GM21381 (cell line): Measurements from ENCODE around the gene SOHLH1.

Experiments used
- ATAC-seq: cut with Tn5 transposase; IDR thresholded peaks from one replicate; pipeline ENCODE4 v1.9.1; 2021; ENCODE audit warnings: mild to moderate bottlenecking, moderate library complexity; ENCODE audit not compliant: unreplicated experiment

The SOHLH1 gene, protein sequence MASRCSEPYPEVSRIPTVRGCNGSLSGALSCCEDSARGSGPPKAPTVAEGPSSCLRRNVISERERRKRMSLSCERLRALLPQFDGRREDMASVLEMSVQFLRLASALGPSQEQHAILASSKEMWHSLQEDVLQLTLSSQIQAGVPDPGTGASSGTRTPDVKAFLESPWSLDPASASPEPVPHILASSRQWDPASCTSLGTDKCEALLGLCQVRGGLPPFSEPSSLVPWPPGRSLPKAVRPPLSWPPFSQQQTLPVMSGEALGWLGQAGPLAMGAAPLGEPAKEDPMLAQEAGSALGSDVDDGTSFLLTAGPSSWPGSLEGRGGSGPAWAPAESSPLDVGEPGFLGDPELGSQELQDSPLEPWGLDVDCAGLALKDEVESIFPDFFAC

DNA sequence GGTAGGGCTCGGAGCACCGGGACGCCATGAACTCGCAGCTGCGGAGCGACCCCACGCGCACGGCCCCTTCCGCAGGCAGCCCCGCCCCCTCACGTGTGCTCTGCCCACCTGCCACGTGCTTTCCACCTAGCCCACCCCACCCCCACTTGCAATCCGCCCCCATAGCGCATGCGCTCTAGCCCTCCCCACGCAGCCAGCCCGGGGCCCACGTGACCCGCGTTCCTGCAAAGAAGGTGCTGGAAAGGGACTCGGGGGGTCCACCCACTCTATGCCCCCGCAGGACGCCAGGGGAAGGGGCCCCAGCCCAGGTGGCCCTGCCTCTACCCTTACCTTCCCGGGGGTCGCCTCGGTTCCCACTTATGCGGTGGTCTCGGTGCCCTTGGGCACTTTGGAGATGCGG lies at the start of gene SOHLH1:
Gene SOHLH1 (minus strand): TSS at position 42 of the 400 bp plus-strand sequence. CDS start 14 bp downstream, at position 28.
- no peak for ATAC-seq

DNA sequence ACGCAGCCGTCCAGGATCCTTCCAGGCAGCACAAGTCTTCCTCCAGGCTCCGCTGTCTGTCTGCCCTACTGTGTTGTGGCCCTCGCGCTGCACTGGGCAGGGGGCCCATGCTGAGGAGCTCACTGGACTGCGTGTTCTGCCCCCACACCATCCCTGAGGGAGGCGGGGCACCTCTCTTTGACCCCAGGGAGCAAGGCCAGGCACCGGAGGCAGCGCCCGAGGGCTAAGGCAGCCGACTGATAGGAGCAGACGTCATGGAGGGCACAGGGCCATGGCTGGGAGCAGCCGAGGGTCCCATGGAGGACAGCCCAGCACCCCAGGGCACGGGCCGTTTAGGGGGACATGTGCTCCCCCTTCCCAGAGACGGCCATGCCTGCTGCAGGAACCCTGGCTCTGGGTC lies 49.4 kb upstream of the SOHLH1 start:
- ATAC-seq = no peak

DNA sequence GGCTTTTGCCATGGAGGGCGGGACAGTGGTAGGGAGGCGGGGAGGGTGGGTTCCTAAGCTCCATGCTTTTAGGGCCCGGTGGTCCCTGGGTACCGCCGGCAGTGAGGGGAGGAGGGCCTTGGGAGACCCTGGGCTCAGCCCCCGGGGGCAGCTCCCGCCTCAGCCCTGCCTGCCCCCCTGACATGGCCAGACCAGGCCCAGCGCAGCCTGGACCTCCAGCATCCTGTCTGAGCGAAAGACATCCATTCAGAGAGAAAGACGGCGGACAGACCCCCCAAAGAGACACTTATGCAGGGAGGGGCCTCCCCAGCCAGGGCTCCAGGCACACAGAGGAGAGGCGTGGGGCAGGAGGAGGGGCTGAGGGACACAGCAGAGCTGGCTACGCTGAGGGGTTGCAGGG lies 48.0 kb upstream of the SOHLH1 start:
- no peak for ATAC-seq

DNA sequence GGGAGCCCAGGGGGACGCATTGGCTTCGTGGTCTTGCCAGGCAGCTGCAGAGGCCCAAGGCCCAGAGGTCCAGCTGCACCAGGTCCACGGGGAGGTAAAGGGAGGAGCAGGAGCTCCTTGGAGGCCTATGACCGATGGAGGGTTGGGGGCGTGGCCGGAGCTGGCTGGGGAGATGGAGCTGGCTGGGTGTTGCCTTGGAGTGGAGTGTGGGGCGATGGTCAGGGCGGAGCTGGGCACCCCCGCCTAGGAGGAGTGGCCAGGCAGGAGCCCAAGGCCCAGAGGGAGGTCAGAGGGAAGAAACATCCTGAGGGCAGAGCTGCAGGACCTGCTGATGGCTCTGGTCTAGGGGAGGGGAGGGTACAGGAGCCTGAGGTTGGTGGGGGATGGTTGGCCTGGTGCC lies 47.3 kb upstream of the SOHLH1 start:
- ATAC-seq = no peak

DNA sequence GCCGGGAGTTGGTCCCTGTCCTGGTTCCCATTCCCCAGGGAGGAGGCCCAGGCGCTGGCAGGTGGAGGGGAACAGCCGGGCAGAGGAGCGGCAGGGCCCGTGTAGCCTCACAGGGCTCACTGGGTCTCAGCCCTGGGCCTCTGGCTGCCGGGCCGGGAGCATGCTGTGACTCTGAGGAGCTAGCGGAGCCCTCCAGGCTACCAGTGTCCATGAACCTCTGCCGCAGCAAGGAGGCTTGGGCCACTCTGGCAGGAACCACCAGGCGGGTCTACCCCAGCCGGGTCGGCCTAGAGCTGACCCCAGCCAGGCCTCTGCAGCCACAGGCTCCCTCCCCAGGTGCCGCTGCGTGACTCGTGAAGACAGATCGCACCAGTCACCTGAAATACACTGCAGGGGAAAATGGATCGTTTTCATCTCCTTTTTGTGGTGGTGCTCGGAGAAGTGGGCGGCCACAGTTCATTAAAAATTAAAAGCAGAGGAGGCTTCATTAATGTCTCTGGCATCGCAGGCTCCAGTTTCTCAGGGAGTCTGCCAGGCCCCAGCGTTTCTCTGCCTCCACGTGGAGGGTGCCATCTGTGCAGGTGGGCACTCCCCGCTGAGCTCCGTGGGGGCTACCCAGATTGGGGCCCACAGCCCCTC lies 46.5 kb upstream of the SOHLH1 start:
- ATAC-seq = no peak

DNA sequence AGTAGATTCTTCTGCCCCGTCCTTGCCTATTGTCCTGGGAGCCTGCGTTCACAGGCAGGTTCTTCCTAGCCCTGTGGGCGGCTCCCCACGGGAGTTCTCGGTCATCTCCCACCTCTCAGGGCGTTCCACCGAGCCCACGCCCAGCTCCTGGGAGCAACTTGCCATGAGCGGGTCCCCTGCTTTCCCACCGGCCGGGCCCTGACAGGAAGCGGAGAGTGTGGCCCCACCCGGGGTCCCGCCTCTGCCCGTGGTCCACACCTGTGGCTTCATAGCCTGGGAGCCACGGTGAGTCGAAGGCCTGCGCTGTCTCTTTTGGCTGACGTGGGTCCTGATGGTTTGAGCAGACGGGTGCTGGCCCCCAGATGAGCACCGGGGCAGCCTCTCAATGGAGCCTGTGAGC lies 45.9 kb upstream of the SOHLH1 start:
- no peak for ATAC-seq

DNA sequence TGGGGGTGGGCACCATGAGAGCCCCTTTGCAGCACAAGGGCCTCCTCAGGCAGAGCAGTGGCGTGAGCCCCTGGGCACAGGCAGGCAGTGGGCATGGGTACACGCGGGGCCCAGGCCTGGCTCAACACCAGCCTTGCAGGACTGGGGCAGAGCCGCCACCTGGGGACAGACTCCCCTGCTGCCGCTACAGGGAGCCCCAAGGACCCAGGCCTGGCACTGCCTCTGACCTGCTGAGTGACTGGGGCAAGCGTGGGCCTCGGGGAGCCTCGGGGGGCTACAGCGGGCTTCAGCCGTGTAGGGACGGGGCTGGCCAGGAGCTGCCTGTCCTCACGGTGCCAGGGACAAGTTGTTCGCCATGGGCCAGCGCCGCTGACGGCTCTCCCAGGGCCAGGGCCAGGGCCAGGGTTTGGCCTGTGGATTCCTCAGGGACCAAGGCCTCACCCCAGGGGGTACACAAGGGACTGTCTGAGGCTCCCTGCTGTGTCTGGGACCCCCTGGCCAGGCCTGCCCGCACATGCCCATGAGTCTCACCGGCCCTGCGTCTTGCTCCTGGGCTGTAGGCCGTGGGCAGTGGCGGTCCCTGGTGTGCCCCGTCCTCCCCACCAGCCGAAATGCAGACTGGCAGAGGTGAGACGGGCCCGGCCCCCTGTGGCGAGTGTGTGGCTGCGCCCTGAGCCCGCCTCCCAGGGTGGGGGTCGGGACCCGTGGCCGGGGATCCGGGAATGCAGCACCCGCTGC lies 45.2 kb upstream of the SOHLH1 start:
- ATAC-seq = no peak

DNA sequence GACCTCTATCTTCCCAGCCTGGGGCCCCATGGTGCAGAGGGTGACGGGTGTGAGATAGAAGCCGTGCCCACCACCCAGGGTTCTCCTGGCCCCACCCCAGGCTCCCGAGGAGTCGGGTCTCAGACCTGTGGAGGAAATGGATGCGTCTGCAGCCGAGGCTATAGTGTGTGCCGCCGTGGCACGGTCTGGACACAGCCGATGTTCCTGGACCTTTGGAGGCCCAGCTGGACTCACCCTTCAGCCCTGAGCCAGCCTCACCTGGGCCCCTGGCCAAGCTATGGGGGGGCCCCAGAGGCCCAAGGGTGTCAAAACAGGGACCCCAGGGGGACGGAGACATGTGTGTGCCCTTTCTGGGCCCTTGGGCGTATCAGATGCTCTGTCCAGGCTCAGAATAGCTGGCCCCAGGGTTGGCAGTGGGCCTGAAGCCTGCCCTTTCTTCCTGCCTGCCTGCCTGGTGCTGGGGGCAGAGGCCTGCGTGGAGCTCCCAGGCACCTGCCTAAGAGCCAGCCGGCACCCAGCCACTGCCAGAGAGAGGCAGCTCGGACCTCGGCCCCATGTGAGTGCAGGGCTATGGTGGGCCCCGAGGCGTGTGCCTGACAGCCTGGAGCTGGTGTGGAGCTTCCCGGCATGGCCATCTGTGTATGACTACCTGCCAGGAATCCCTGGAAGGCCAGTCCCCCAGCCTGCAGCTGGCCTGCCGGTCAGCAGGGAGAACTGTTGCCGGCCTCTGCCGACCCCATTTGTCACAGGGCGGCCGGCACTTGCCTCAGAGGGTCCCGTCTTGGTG lies 44.5 kb upstream of the SOHLH1 start:
- ATAC-seq = no peak

DNA sequence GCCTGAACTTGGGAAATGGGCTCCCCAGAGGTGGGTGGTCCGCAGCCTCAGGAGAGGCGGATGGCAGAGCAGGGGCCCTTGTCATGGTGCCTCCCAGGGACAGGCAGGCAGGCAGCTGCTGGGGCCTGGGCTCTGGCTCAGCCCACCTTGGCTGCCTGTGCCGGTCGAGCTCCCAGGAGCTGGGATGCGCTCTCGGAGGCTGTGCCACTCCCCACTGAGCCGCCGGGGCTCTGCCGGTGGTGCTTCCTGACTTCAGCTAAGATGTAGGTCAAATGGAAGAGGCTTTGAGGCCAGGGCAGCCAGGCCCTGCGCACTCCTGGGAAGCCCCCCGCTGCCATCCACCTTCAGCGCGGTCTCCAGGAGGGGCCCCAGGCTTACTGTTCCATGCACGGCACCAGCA lies 43.7 kb upstream of the SOHLH1 start:
- no peak for ATAC-seq

DNA sequence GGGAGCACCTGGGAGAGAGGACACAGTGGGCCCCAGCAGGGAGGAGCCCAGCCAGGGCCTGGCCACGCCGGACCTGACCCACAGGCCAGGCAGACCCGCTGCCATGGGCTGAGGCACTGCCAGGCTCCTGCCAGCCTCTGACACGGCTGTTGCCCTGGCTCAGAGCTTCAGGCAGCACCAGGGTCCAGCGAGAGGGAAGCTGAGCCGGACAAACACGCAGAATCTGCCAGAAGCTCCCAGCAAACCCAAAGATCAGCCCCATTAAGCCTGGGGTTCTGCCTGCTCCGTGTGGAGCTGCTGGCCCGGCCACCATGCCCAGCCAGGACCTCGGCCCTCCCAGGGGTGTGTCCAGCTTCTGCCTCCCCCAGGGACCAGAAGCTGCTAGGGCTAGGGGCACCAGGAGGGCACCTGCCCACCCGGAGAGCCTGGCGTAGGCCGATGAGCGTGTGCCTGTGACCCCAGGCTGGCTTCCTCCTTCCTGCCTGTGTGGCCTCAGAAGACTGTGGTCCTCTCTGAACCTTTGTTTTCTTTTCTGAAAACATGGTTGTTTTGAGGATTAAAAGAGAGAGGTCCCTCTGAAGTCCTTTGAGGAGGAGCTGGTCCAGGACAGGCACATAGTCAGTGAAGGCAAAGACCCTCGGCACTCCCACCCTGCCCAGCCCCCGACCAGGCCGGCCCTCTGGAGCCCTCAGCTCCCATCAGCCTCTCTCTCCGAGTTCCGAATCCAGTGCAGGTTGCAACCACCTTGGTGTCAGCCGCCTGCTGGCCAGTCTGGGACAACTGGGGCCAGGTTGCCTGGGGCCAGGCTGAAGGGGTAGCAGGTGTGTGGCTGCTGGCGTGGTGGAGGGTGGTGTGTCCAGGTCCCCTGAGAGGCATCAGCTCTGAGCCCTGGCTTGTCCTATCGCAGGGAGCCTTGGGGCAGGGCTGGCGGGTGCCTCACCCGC lies 42.3 kb upstream of the SOHLH1 start:
- ATAC-seq = no peak

DNA sequence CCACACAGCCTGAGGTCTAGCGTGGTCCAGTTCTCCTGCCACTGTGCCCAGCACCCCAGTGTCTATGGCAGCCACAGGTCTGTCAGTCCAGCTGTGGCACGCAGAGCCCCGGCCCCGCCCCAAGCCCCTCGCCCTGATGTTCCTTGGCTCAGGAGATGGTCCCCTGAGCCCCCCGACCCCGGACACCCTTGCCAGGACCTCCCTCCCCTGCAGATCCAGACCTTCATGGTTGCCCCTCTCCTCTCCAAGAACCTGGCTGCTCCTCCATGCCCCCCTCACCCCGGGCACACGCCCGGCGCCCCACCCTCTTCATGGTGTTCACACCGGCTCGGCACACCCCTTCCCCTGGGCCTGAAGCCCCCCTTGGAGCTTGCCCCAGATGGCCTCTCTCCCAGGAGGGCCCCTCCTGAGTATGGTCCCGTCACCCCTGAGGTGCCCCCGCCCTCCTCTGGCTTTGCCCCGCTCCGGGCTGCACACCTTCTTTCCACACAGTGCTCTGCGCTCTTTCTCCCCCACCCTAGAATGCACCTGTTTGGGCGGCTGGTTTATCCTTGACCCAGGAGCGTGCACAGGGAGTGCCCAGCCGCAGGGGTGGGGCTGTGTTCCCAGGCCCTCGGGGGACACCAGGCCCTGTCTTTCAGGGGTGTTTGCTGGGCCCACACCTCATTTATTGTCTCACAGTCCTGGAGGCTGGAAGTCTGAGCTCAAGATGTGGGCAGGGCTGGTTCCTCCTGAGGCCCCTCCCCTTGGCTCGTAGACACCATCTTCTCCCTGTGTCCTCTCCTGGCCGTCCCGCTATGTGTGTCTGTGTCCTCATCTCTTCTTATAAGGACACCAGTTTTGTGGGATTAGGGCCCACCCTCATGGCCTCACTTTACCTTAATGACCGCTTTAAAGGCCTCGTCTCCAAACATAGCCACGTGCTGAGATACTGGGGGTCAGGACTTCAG lies 40.3 kb upstream of the SOHLH1 start:
- ATAC-seq = no peak

DNA sequence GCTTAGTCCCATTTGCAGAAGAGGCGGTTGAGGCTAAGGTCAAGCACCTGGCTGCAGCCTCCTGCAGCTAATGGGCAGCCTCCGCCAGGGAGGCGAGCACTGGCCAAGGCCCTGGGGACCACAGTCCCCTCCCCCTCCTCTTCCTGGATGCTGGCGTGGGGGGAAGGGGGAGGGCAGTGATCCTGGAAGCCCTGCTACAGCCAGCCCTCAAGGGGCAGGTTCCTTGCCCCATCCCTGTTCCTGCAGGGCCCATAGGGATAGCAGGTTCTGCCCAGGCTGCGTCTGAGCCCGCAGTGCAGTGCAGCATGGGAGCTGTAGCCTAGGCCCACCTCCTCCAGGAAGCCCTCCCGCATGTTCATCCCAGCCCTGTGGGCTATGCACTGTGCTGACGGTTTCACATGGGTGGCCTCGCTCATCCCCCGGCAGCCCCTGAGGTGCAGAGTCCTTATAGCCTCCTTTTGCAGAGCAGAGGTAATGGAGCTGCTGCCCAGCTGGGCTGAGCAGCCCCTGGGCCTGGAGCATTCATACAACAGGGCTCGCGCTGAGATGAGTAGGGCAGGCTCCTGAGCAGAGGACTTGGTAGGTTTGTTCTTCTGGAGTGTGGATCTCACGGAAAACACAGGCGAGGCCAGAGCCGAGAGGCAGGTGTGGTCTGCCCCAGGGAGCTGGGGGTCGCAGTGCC lies 38.7 kb upstream of the SOHLH1 start:
- no peak for ATAC-seq

DNA sequence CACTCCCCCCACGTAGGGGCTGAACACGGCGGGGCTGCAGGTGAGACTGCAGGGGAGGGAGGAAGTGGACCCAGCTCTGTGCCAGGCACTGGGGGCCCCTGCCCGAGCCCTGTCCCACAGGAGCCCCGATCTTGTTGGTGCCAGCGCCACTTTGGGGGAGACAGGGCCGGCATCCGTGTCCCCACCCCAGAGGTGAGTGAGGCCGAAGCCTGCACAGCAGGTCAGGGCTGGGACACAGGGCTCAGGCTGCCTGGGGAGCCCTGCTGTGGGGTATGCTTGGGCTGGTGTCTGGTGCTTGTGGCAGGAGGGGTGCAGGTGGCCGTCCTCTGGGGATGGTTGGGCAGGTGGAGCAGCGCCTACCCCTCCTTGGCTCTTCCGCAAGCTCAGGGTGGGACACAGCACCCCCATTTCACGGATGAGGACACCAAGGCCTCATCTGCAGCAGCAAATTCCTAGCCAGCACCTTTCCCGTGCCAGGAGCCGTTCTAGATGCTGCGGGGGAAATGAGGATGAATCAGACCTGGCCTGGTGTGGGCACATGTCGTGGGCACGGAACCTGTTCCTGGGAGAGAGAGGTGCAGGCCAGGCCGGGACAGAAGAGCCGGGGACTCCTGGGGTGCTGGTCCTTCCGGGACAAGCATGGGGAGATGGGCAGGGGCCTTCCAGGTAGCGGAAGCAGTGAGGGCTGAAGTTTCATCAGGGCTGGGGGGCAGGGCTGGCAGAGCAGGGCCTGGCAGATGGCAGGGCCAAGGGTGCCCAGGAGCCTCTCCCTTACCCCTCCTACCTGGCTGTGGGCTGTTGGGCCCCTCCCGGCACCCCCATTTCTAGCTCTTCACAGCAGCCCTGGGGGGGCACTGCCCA lies 37.9 kb upstream of the SOHLH1 start:
- ATAC-seq = no peak

DNA sequence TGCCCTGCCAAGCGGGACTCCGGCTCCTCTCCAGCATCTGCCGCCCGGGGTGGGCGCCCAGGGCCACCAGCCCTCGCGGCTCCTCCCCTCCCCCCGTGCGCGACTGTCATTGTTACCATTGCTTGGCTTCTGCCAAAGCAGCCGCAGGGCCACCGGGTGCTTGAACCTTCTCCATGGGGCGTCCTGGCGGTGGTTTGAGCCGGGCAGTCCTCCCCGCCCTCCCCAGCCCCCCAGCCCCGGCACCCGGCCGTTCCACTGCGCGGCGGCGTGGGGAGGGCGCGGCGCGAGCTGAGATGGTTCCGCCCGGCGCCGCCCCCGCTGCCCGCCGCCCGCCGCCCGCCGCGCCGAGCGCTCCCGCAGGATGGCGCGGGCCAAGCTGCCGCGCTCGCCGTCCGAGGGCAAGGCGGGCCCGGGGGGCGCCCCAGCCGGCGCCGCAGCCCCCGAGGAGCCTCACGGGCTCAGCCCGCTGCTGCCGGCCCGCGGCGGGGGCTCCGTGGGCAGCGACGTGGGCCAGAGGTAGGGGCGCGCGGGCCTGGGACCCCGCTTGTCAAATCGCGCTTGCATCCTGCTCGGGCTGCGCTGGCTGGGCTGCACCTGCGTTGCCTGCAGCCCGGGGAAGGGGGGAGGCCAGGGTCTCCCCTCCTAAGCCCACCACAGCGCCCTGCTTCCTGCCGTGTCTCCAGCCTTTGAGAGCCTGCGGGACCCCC lies 37.1 kb upstream of the SOHLH1 start:
- no peak for ATAC-seq

DNA sequence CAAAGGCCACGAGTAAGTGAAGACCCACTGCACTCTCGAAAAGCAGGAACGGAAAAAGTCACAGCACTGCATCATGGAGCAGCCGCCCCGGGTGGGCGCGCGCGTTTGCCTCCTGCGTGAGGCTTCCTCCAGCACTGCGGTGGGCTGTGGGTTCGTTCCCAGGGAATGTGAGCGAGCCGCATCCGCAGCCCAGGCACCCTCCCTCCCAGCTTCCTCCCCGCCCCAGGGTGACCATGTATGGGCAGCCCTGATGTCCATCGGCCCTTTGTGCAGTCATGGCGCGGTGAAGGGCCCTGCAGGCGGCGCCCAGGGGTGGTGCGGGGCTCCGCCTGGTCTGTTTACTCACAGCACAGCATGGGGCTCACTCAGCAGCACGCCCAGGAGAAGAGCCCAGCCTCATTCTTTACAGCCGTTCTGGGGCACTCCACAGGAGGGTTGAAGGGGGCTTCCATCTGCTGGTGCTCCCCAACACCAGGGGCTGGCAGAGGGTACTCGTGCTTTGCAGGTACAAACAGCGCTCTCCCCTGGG lies 35.4 kb upstream of the SOHLH1 start:
- ATAC-seq = no peak

DNA sequence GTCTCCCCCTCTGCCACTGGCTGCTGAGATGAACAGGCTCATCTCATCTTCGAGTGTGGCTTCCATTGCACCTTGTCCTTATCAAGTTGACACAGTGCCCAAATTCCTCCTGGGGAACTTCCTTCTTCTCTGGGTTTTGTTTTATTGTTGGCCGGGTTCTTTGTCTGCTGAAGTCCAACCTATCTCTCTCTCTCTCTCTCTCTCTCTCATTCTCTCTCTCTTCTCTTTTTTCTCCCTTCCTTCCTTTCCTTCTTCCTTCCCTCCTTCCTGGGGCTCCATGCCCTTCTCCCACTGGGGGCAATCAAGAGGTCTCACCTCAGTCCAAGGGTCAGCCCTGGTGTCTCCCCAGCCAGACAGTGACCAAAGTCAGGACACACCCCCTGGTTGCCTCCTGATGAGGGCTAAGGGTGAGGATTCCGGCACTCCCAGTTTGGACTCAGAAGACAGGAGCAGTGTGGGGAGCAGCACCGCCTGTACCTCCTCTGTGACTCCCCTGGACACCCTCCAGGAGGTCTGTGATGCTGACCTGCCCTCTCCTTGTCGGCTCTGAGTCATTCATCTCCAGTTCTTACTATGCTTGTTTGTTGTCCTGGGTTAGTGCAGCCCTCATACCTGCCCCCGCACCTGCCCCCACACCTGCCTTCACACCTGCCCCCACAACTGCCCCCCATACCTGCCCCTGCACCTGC lies 33.4 kb upstream of the SOHLH1 start:
- no peak for ATAC-seq
